ENCODE results near the gene ZNF385C. TPM values are rescaled to one million over a fixed set of nuclear protein-coding genes. Genes with fewer than 3 reads are reported as not detected.

The ZNF385C gene
- total and polyA plus RNA-seq, 2 of the 13 experiments (the other 11 are each of a cell fraction or from before 2014, with no cell fraction given), result 2.3 to 6.1 TPM

DNA sequence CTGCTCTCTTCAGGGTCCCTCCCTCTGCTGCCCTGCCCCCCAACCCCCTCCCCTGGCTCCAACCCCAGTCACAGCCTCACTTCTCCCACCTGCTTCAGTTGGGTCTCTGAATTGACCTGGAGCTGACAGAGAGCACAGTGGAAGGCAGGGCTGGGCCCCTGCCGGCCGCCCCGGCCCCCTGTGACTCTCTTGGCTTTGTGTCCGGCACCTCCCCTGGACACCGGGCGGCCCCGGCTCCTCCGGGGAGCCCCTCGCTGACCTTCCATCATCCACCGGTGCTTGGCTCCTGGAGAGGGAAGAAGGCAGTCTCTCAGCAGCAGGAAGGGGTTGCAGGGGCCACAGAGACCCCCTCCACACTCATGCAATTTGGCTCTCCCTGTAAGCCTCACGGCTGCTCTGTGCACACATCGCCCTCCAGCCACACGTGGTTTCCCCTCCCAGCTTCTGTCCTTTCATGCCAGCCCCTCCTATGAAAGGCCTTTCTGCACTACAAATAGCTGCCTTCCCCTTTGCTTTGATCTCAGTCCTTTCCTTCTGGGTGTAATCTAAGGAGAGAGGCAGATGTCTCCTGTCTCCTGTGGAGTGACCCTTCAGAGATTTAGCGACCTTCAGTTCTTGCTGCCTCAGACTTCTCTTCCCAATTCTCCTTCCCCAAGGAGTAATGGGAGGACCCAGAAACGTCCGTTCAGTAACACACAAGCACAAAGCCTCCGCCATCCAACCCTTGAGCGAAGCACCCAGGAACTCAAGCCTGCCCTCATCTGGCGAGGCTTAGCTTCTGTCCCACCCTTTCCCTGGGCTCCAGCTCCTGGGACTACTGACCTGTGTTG is 70.1 kb downstream of the ZNF385C start (continued):
- TF ChIP-seq PRDM4 (CRISPR knock-in tag; IDR thresholded peaks at IDR 0.05; ENCODE audit: borderline replicate concordance), result no peak
- TF ChIP-seq NONO (IDR thresholded peaks at IDR 0.05), result no peak
- TF ChIP-seq NONO (CRISPR knock-in tag; conservative IDR thresholded peaks at IDR 0.05), result no peak
- TF ChIP-seq KAT8 (CRISPR knock-in tag; IDR thresholded peaks at IDR 0.05), result peak; percentile 79
- TF ChIP-seq ZNF234 (CRISPR knock-in tag; conservative IDR thresholded peaks at IDR 0.05), result no peak
- no peak for TF ChIP-seq RFX3 (CRISPR knock-in tag; IDR thresholded peaks at IDR 0.05)
- no peak for TF ChIP-seq HMG20A (CRISPR knock-in tag; IDR thresholded peaks at IDR 0.05; ENCODE audit: borderline replicate concordance)
- no peak for TF ChIP-seq GLI4 (CRISPR knock-in tag; IDR thresholded peaks at IDR 0.05; ENCODE audit: borderline replicate concordance)
- TF ChIP-seq FIP1L1 (IDR thresholded peaks at IDR 0.05; ENCODE audit: borderline replicate concordance, insufficient read depth, low read depth, low read length), result no peak
- TF ChIP-seq RBM22 (optimal IDR thresholded peaks at IDR 0.05; ENCODE audit: low read length), result no peak
- TF ChIP-seq NR1H2 (CRISPR knock-in tag; IDR thresholded peaks at IDR 0.05; ENCODE audit: borderline replicate concordance, low read depth), result no peak
- TF ChIP-seq FOXK1 (CRISPR knock-in tag; IDR thresholded peaks at IDR 0.05; ENCODE audit: borderline replicate concordance, low read depth), result no peak
- no peak for TF ChIP-seq RAD51 (IDR thresholded peaks at IDR 0.05; ENCODE audit: borderline replicate concordance)
- TF ChIP-seq, protein P1, sequence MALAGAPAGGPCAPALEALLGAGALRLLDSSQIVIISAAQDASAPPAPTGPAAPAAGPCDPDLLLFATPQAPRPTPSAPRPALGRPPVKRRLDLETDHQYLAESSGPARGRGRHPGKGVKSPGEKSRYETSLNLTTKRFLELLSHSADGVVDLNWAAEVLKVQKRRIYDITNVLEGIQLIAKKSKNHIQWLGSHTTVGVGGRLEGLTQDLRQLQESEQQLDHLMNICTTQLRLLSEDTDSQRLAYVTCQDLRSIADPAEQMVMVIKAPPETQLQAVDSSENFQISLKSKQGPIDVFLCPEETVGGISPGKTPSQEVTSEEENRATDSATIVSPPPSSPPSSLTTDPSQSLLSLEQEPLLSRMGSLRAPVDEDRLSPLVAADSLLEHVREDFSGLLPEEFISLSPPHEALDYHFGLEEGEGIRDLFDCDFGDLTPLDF (CRISPR knock-in tag; IDR thresholded peaks at IDR 0.05), result no peak
- TF ChIP-seq JDP2 (CRISPR knock-in tag; IDR thresholded peaks at IDR 0.05; ENCODE audit: borderline replicate concordance), result no peak
- TF ChIP-seq BCL6 (CRISPR knock-in tag; IDR thresholded peaks at IDR 0.05), result 0 out of 2 replicates have a peak, but pooled peaks have one; percentile 18
- TF ChIP-seq SRSF9 (IDR thresholded peaks at IDR 0.05; ENCODE audit: borderline replicate concordance, insufficient read depth, low read depth, low read length, poor library complexity, severe bottlenecking), result no peak
- no peak for TF ChIP-seq ZNF549 (CRISPR knock-in tag; IDR thresholded peaks at IDR 0.05)
- TF ChIP-seq HDAC6 (IDR thresholded peaks at IDR 0.05; ENCODE audit: low read depth, low read length), result no peak
- no peak for TF ChIP-seq BHLHE40 (IDR thresholded peaks at IDR 0.05; ENCODE audit: low read length)
- TF ChIP-seq FOXO1 (CRISPR knock-in tag; IDR thresholded peaks at IDR 0.05), result no peak
- TF ChIP-seq ZNF670 (CRISPR knock-in tag; IDR thresholded peaks at IDR 0.05; ENCODE audit: borderline replicate concordance), result no peak
- peak; percentile 38 for TF ChIP-seq ZGPAT (CRISPR knock-in tag; IDR thresholded peaks at IDR 0.05)
- no peak for TF ChIP-seq NFATC3 (CRISPR knock-in tag; IDR thresholded peaks at IDR 0.05)
